NT2/D1 (cell line): ENCODE data around the gene TTLL13.

Experiments
- YY1 ChIP-seq: IDR thresholded peaks from 2 replicates; pipeline ENCODE4 v1.6.1; 2011; ENCODE audit not compliant: insufficient read length, insufficient read depth
- ZNF274 ChIP-seq: IDR thresholded peaks from 2 replicates; pipeline ENCODE4 v1.6.1; 2011; ENCODE audit warnings: mild to moderate bottlenecking, low read depth, low read length

DNA sequence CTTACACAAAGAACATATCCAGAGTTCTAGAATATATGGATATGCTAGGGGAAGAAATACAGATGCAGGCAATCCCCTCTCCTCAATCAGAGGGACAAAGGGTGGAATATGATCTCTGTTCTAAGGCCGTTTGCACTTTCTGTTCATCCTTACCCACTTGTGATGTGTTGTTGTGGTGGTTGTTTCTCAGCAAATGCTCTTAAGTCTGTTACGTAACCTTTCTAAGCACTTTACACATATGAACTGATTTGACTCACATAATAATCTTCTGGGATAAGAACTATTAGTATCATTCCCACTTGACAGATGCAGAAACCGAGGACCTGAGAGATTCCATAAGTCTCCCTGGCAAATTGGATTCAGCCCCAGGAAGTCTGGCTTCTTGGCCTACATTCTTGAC is 56.6 kb downstream of the TTLL13 start:
- TF ChIP-seq YY1, result no peak
- no peak for TF ChIP-seq ZNF274
